IPS-15b (cell line): Measurements from ENCODE around the gene CLSTN2.

Source experiments
- H3K27me3 ChIP-seq: one replicate; pipeline ENCODE4 v1.6.1; 2013; ENCODE audit warnings: low read length; ENCODE audit not compliant: control insufficient read depth, insufficient read depth
- H3K36me3 ChIP-seq: one replicate; pipeline ENCODE4 v1.6.1; 2013; ENCODE audit warnings: low read length; ENCODE audit not compliant: control insufficient read depth, insufficient read depth
- H3K4me1 ChIP-seq: one replicate; pipeline ENCODE4 v1.6.1; 2013; ENCODE audit warnings: mild to moderate bottlenecking, low read length; ENCODE audit not compliant: control insufficient read depth, insufficient read depth
- H3K4me3 ChIP-seq: one replicate; pipeline ENCODE4 v1.5.1; 2013; ENCODE audit warnings: low read depth, low read length
- H3K9ac ChIP-seq: one replicate; pipeline ENCODE4 v1.6.1; 2013; ENCODE audit warnings: low read depth, mild to moderate bottlenecking, low read length
- H3K9me3 ChIP-seq: one replicate; pipeline ENCODE4 v1.6.1; 2013; ENCODE audit warnings: mild to moderate bottlenecking, low read length; ENCODE audit not compliant: control insufficient read depth, insufficient read depth

CLSTN2 gene

GRCh38 chr3:140148824-140149390 is 213.9 kb downstream of the CLSTN2 start:
- Histone ChIP-seq H3K4me3 (no peak overlapping the region), H3K9ac (no peak overlapping the region), H3K4me1 (no peaks in the 10 kb centered on the region), H3K9me3 (no peaks in the 10 kb centered on the region), H3K27me3 (no peaks in the 10 kb centered on the region), H3K36me3 (no peaks in the 10 kb centered on the region)

GRCh38 chr3:140151321-140151720 is 216.3 kb downstream of the CLSTN2 start:
- Histone ChIP-seq H3K36me3 (no peaks in the 10 kb centered on the region), H3K9ac (no peak overlapping the region), H3K4me1 (no peaks in the 10 kb centered on the region), H3K27me3 (no peaks in the 10 kb centered on the region), H3K9me3 (no peaks in the 10 kb centered on the region), H3K4me3 (no peak overlapping the region)

- Histone ChIP-seq H3K4me3 (no peak overlapping the region), H3K36me3 (no peaks in the 10 kb centered on the region), H3K9ac (no peak overlapping the region), H3K9me3 (no peaks in the 10 kb centered on the region), H3K4me1 (no peaks in the 10 kb centered on the region), H3K27me3 (no peaks in the 10 kb centered on the region)
Observed at GRCh38 chr3:140152851-140153639, 218.1 kb downstream of the CLSTN2 start.

GRCh38 chr3:140153736-140154135 is 218.8 kb downstream of the CLSTN2 start:
- no peak overlapping the region for H3K4me3 ChIP-seq
- no peaks in the 10 kb centered on the region for H3K27me3 ChIP-seq
- H3K4me1 ChIP-seq = no peaks in the 10 kb centered on the region
- no peaks in the 10 kb centered on the region for H3K36me3 ChIP-seq
- no peaks in the 10 kb centered on the region for H3K9me3 ChIP-seq
- no peak overlapping the region for H3K9ac ChIP-seq

GRCh38 chr3:140157161-140157560 is 222.2 kb downstream of the CLSTN2 start:
- Histone ChIP-seq H3K4me1 (no peaks in the 10 kb centered on the region), H3K9ac (no peak overlapping the region), H3K27me3 (no peaks in the 10 kb centered on the region), H3K9me3 (no peaks in the 10 kb centered on the region), H3K36me3 (no peaks in the 10 kb centered on the region), H3K4me3 (no peak overlapping the region)

GRCh38 chr3:140159646-140160045 is 224.7 kb downstream of the CLSTN2 start:
- no peaks in the 10 kb centered on the region for H3K27me3 ChIP-seq
- no peaks in the 10 kb centered on the region for H3K36me3 ChIP-seq
- no peaks in the 10 kb centered on the region for H3K4me1 ChIP-seq
- no peaks in the 10 kb centered on the region for H3K9me3 ChIP-seq
- no peak overlapping the region for H3K9ac ChIP-seq
- no peak overlapping the region for H3K4me3 ChIP-seq

GRCh38 chr3:140160553-140160952 is 225.6 kb downstream of the CLSTN2 start:
- Histone ChIP-seq H3K9ac (no peak overlapping the region), H3K36me3 (no peaks in the 10 kb centered on the region), H3K4me3 (no peak overlapping the region), H3K9me3 (no peaks in the 10 kb centered on the region), H3K27me3 (no peaks in the 10 kb centered on the region), H3K4me1 (no peaks in the 10 kb centered on the region)

- Histone ChIP-seq H3K27me3 (no peaks in the 10 kb centered on the region), H3K4me3 (no peak overlapping the region), H3K4me1 (no peaks in the 10 kb centered on the region), H3K9ac (no peak overlapping the region), H3K9me3 (no peaks in the 10 kb centered on the region), H3K36me3 (no peaks in the 10 kb centered on the region)
Observed at GRCh38 chr3:140162551-140162950, 227.6 kb downstream of the CLSTN2 start.

- H3K9ac ChIP-seq = no peak overlapping the region
- H3K27me3 ChIP-seq = no peaks in the 10 kb centered on the region
- H3K4me3 ChIP-seq = no peak overlapping the region
- no peaks in the 10 kb centered on the region for H3K4me1 ChIP-seq
- no peaks in the 10 kb centered on the region for H3K36me3 ChIP-seq
- H3K9me3 ChIP-seq = no peaks in the 10 kb centered on the region
Observed at GRCh38 chr3:140163159-140163763, 228.3 kb downstream of the CLSTN2 start.

- no peaks in the 10 kb centered on the region for H3K9me3 ChIP-seq
- H3K27me3 ChIP-seq = no peaks in the 10 kb centered on the region
- H3K4me3 ChIP-seq = no peak overlapping the region
- no peaks in the 10 kb centered on the region for H3K36me3 ChIP-seq
- H3K9ac ChIP-seq = no peak overlapping the region
- H3K4me1 ChIP-seq = no peaks in the 10 kb centered on the region
Observed at GRCh38 chr3:140164156-140164555, 229.2 kb downstream of the CLSTN2 start.

GRCh38 chr3:140164922-140165590 is 230.1 kb downstream of the CLSTN2 start:
- no peaks in the 10 kb centered on the region for H3K36me3 ChIP-seq
- no peaks in the 10 kb centered on the region for H3K27me3 ChIP-seq
- H3K4me1 ChIP-seq = no peaks in the 10 kb centered on the region
- H3K9me3 ChIP-seq = no peaks in the 10 kb centered on the region
- no peak overlapping the region for H3K4me3 ChIP-seq
- no peak overlapping the region for H3K9ac ChIP-seq
